Activated T-helper 1 cell treated with Interleukin-2 at 50 U/mL for 16 hours (primary cell): ENCODE data around the gene CCDC197.

Source experiments
- DNase-seq: peaks from one replicate; pipeline ENCODE4 v3.0.0-alpha.2; 2020; ENCODE audit warnings: low read depth

The CCDC197 gene

DNA sequence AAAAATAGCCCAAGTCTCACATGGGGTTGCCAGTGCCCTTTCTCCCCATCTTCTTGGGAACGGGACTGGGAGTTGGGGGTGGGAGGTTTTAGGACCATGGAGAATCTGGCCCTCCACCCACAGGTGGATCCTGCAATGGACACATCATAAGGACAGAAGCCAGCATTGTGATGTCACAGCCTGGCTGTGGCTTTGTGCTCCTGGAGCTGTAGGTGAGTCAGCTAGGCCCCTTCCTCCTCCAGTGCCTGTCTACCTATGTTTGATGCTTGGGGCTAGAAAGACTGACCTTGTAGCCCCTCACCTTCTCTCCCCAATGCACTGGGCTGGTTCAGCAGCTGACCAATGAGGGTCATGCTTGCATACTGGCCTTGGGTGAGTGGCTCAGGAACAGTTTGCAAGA, at the start of gene CCDC197:
Gene CCDC197 (plus strand): TSS at position 220 of the 400 bp plus-strand sequence. CDS start 831 bp downstream, outside the sequence.
- no peak for DNase-seq

DNA sequence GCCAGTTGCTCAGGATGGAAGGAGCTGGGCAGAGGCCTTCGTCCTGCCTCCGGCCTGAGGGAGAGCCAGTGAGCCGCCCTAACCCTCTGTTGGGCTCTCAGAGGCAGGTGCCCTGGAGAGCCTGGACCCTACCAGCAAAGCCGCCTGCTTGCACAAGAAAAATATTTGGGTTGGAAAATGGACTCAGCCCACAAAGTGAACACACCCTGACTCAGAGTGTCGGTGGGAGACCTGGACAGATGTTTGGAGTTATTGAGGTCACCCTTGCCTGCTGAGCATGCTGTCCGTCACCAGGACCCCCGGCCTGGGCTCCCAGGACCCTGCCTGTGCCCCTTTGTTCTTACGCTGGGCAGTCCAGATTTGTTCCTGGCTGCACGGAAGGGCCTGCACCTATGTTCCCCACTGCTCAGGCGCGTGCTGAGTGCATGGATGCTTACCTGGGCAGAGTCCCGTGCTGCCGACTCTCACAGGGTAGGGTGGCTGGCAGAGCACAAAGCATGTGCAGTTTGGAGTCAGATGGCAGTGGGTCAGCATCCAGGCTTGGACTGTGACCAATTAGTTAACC, 47.5 kb upstream of the CCDC197 start:
- no peak for DNase-seq

DNA sequence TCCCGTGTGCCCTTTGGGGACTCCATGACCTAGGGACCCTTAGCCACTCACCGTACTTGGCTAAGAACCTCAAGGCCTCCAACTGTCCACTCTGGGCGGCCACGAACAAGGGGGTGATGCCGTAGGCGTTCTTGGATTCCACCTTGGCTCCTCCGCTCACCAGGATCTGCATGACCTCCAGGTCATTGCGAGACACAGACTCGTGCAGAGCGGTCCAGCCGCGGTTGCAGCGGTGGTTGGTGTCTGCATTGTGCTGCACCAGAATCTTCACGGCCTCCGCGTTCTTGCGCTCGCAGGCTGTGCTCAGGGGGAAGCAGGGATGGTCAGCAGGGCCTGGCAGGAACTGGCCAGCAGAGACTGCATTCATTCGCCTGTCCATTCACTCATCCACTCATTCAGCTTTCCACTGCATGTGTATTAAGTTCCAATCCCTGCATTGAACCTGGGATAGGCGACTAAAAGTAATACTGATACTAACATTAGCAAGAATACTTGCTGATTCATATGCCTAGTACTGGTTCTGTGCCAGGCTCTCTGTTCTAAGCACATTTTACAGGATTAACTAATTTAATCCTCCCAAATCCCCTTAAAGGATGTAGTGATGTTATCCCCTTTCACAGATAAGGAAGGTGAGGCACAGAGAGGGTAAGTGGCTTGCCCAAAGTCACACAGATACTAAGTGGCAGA, 46.0 kb upstream of the CCDC197 start:
- no peak for DNase-seq

DNA sequence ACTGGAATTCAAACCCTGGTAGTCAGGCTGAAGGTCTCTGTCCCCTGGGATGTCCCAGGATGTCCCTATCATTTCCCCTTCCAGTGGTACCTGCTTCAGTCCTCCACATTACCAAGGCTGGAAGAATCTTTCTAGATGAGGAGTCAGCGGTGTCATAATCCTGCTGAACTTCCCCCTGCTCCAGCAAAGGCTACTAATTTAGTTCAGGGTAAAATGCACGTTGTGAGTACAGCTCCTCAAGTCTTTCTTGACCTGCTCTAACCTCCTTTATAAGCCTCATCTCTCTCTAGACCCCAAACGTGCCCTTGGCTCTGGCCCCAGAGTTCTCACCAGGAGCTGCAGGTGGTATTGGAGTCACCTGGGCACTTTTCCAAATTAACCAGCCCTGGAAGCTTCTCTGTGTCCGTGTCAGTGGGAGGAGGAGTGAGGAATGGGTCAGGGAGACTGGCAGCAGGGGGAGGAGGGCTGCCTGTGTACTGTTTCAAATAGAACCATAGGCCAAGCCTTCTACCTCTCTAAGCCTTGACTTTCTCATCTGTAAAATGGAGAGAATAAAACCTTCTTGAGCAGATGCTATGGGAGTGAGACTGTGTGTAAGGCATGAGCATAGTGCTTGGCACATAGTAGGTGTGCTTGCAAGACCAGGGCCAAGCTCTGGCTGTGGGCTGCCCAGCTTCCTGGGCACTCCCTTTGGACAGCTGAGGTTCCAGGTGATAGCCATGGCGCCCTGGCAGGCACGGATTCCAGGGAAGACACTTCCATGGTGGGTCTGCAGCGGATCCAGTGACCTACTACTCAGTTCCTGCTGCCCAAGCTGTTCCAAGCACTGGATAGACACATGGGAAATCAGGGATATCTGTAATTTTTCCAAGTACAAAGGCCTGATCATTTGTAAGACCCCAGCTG, 45.2 kb upstream of the CCDC197 start:
- DNase-seq, result no peak

DNA sequence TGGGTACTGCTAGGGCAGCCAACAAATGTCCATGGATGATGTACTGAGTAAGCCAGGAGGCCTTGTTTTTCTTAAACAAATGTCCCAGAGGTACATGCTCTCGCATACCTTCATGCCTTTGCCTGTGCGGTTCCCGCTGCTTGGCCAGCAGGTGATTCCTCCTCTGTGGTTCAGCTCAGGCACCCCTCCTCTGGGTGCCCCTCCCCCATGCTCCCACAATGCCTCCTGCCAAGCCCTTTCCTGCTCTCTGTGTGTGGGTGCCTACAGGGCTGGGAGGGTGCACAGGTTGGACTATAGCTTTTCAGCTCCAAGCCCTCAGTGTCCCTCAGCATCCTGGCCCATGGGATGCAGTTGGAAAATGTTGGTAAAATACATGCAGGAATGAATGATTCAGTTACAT, 44.3 kb upstream of the CCDC197 start:
- DNase-seq, result no peak

DNA sequence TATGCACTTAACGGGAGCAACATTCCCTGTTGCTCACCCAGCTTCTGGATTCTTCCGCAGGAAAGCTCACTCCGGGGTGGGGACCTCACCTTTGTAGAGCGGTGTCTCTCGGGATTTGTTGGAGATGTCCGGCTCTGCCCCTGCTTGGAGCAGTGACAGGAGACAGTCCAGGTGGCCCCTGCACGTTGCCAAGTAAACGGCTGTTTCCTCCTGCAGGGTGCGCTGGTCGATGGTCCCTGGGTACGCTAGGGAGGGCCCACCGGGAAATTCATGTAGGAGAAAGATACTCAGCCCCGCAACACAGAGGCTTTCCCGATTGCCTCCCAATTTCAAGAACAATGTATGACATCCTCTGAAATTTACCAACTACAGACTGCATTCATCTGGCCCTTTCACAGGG, 43.8 kb upstream of the CCDC197 start:
- no peak for DNase-seq

DNA sequence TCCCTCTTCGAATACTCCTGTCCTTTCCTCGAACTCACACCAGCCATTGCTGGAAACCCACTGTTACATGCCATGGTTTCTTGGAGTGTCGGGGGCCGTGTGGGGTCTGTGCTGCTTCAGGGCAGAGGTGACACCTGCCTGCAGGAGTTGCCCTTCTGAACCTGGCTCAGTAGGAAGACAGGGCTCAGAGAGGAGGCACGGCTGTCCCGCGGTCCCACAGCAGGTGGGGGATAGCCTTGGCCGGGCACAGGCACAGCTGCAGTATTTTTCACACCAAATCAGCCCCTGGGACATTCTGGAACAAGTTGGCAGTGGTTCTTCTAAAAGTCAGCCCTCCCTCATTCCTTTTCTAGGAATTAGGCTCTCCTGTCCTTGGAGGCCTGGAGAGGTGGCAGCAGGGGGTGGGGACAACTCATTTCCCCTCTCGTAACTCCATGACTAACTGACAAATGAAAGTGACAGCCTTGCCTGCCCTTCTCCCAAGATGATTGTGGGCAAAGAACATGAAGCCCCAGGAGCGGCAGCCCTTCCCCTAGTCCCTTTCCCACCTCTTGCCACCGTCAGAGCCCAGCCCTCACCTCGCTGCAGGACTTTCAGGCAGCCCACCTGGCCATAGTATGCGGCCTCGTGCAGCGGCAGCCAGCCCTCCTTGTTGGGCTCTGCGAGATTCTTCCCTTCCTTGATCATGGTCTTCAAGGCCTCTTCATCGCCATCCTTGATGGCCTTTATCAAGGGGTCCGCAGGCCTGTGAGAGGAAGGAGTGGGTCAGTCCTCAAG, 43.2 kb upstream of the CCDC197 start:
- no peak for DNase-seq

DNA sequence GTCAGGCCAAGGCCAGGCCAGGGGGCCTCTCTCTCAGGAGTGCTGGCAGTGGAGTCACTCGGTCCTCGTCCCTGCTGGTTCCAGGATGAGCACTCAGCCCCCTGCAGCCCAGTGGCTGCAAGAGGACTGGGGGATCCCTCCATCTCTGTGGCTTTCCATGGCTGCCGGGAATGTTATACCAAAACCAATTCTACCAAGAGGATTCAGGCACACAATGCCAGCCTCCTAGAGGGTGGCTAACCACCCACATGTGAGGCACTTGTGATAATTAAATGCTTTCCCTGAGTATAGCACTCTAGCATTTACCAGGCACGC, 42.6 kb upstream of the CCDC197 start:
- DNase-seq, result no peak

DNA sequence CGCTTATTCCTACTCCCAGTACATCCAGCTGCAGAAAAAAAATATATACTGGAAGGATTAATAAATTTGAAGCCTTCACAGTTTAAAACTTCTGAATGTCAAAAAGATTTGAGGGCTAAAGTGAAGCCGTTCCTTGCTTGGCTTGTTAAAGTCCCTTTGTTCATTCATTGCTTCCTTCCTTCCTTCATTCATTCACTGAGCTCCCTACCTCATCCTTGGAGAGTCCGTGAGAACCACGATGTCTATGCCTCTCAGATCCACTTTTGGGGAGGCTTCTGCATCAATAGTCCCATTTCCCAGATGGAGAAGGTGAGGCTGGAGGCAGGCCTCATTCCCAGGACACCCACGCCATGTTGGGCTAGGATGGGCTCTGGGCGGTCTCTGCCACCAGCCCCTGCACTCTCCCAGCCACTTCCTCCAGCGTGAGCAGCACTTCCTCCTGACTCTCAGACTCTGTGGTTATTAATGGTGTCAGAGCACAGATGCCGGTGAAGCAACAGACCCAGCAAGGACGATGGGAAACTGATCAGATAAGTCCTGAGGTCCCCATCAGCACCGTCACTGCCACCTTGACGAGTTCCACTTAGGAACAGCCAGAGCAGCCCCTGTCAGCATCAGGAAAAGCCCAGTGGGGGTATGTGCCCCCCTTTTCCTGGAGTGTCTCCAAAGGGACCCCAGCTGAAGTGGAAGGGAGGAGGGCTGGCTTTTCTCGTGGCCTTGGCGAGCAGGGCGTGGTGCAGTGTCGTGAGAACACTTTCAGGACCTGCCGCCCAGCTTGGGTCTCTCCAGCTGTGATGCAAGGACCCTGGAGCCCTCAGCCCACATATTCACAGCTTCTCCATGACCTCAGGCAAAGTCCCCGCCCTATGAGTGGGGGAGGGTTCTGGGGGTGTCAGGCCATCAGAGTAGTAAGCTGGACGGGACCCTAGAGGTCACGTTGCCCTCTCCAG, 41.9 kb upstream of the CCDC197 start:
- peak; percentile 41 for DNase-seq

DNA sequence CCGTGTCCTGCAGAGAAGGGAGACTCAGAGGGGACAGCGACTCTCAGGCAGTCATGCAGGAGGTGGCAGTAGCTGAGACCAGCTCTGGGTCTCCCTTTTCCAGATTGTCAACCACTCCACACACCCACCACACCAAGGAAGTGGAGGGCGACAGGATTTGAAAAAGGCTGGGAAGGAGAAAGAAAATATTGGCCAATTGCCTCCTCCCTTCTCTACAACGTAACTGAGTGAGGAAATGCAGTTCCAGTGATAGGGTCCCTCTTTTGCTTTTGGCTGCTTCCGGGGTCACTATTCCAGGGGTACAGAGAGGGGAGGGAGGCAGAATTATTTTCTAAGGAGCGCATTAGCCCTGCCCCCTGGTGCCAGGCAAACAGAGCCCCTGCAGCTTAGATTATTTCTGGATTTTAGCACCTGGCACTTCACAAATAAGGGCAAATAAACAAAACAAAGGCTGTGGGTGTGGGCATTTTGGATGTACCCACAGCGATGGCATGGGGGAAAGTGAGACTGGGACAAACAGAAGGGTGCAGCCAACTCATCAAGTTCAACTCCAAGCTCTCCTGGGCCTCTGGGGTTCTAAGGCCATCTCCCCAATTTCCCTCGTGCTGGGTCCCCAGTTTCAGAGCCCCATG, 41.1 kb upstream of the CCDC197 start:
- DNase-seq, result no peak

DNA sequence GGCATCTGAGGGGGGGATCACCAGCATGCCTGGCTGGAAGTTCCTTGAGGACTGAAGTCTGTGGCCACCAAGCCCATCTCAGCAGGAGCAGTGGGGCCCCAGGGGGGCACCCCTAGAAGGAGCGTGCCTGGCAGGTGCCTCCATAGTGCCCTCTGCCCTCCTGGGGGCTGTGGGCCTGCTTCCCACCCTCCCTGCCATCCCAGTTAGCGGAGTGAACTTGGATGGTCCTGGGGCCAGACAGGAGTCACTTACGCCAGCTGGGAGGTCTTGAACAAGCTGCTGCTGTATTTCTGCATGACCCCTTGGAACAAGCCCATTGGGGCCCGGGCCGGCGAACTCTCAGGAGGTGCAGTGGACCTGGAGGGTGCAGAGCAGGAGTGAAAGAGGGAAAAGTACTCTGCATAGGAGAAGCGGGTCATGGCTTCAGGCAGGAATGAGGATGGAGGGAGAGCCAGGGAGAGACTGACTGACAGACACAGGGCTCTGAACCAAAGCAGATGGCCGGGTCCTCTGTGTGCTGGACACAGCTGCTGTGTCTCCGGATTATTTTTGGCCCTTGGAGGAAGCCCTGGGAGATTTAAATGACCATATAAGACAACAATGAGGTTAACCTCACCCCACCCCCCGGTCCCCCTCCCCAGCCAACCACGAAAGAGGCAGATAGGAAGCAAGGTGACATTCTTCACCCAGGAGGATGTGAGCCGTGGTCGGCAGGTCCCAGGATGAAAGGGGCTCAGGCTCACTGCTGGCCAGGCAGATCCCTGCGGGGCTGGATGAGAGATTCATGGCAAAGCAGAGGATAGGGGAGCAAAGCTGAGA, 40.4 kb upstream of the CCDC197 start:
- DNase-seq, result no peak

DNA sequence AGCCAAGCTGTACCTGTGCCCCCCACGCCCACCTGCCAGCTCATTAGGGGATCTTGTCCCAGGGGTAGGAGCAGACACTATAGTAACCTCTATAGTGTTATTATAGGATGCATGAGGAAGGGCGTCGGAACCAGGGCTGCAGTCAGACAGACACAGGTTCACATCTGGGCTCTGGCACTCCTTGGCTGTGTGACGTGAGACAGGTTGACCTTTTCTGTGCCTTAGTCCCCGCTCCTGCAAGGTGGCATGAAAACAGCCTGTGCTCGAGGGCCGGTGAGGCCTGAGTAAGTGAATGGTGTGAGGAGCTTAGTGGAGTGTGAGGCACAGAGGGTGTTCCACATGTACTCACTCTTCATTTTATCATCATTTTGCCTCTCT, 39.8 kb upstream of the CCDC197 start:
- DNase-seq, result no peak

DNA sequence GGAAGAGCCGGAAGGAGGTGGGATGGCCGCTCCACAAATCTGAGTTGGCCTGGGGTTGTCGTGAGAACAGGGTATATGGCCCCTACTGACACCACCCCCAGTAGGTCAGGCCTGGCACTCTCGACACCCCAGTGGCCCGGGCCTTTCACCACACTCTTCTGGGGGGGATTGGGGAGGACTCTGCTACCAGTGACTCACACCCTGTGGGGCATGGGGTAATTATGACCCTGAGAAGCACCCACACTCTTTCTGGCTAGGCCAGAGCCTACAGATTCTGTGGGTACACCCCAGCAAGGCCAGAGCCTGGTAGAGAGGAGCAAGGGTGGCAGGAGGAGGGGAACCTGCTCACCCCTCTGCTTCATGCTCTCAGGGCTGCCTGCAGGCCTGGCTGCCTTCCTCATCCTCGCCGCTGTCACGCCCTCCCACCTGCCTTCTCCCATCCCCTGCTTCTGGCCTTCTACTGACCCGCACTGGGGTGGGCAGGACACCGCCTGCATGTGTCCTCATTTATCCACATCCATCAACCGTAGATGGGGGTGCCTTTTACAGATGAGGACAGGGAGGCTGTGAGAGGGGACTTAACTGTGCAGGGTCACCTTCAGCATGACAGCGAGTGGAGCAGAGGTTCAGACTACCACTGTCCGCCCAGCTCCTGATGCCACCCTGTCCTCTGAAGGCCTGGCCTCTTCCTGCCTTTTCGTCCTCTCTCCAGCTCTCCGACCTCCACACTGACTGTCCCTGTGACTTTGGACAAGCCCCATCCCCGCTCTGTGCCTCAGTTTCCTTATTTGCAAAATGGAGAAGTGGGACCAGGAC, 39.1 kb upstream of the CCDC197 start:
- DNase-seq, result no peak

DNA sequence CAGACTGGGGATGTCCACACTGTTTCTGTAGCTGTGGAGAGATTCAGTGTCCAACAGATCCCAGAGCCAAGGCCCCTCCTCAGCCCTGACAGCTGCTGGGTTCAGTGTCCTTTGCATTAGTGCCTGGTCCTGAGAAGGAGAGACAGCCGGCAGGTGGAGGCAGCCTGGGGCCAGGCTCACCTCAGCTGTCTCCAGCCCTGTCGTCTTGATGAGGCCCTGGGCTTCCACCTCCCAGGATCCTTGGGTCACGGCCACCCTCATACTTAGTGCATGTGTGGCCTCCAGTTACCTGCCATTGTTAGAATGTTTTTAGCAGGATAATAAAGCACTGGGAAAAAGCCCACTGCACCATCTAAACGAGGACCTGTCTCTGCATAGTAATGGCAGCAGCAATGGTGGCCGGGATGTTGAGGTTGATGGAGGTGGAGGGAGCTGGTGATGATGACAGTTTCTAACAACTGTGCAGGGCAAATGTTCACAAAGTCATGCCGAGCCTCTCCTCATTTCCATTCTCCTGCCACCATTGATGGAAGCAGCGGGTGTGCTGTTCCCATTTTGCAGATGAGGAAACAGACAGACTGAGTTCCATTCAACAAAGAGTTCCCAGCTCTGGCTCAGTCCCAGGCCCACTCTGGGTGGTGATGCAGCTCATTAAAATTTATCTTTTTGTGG, 38.4 kb upstream of the CCDC197 start:
- DNase-seq, result no peak

DNA sequence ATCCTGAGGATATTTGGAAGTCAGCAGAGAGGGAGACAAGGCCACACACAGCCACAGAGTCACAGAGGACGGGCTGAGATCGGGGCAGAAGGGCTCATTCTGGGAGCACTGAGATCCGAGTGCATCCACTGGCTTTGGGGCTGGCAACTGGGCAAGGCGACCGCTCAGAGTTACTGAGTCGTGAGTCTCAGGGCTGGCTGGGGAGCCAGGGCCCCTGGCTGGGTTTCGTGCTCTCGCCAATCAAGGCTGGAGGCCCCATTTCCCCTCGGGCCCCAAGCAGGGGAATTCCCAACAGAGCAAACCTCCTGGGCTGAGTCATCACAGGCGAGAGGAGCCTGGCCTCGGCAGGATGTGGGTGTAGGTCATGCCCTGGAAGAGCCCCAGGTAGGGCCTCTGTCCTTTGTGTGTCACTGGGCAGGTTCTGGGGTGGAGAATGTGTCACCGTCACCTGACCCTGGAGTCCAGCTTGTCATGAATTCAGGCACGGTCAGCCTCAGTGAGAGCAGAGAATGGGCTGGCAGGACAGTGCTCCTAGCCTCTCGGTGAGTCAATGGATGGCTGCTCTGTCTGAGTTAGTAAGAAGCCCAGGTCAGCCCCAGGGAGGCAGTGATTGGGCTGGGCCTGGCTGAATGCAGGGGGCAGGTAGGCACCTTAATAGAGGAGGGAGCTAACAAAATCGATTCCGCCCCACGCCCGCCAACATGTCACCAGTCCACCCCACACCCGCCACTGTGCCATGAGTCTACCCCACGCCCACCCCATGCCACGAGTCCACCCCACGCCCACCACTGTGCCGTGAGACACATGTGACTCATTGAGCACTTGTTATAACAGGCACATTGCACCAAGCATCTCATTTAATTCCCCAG, 37.6 kb upstream of the CCDC197 start:
- DNase-seq, result peak; percentile 88

DNA sequence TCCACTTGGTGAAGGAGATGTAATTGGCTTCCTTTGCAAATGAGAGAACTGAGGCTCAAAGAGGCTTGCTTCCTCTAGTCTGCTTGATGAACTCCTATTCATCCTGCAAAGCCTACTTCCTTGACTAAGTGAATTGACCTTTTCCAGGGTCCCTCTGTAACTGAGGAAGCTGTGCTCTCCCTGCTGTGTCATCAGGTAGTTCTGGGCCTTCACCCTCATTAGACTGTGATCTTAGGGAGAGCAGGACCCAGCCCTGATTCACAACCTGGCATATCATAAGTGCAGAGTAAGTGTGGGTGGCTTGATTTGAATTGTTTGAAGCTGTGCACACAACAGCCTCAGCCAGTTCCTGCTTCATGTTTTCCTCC, 37.0 kb upstream of the CCDC197 start:
- no peak for DNase-seq

DNA sequence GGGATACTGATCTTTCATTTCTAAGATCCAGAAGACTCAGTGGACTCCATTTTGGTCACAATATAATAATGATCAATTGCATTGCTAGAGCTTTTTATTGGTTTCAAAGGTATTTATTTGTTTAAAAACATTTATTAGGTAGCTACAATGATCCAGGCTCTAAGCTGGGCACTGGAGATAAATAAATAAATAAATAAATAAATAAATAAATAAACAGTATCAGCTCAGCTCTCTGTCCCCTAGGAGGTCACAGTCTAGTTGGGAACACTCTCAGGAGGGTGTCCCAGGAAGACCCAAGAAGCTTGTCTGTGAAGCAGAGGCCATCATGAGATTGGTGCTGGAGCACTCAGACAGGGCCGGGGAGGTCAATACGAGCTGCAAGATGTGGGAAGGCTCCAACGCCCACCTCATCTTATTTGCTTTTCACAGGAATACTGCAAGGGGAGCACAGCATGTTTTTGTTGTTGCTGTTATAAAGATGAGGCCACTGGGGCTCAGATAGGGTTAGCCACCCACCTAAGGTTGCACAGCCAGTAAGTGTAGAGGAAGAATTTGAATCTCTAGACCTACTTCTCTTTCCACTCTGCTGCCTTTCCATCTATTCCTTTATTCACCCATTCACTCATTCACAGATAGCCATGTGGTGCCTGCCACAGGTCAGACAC, 36.2 kb upstream of the CCDC197 start:
- DNase-seq, result no peak
